Measurements from ENCODE around the gene SPATA3.
"Not testable (repeated sequence)": the region's sequence is repeated elsewhere in the genome, so short reads cannot be mapped to it uniquely, and the experiment has no call there.

SPATA3 gene

DNA sequence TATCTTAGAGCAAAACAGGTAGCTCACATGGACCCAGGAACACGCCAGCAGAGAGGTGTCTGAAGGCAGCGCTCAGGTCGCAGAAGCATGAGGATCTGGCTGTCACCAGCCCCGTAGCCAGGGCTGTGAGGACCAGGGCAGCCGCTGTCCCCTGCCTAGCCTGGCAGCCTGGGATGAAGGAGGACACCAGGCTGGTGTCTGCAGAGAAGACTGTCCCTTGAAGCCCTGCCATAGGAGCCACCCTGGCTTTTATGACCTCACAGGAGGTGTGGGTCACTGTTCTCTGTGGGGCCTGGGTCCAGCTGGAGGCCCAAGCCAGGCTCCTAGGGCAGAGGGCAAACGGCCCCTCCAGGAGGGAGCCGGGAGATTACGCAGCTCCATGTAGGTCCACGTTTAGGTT is at the start of gene SPATA3:
TSS of gene SPATA3 (plus strand) at position 301 of the 400 bp plus-strand sequence. CDS start 113 bp downstream, outside the sequence.
- DNase-seq = no peak

DNA sequence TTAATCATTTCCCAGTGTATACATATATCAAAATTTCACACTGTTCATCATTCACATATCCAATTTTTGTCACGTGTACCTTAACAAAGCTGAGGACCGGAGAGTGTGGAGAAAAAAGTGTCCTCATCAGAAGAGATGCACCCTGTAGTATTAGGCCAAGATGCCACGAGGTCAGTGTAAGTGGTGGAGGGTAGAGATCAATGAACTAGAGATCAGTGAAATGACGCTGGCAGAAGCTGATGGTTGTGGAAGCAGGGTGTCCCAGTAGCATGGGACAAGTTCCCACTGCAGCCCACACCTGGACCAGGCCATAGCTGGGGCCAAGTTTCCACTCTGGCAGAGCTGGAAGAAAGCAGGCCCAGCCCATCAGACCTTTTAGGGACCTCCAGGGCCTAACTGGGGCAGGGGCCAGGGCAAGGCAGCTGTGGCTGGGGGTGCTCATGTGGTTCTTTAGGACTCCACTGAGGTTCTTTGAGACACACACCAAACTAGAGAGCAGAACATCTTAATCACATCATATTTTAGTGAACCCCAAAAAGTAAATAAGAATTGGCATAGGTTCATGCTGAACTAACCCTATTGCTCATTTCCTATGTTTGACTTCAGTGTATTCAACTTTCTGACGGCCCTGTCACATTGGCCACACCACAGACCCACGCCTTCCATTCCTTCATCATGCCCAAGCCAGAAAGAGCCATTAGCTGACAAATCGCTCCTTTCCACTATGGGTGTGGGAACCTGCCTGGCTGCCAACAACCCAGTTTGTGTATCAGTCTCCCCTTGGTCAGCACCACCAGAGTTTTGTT is 49.3 kb upstream of the SPATA3 start:
- DNase-seq = no peak

DNA sequence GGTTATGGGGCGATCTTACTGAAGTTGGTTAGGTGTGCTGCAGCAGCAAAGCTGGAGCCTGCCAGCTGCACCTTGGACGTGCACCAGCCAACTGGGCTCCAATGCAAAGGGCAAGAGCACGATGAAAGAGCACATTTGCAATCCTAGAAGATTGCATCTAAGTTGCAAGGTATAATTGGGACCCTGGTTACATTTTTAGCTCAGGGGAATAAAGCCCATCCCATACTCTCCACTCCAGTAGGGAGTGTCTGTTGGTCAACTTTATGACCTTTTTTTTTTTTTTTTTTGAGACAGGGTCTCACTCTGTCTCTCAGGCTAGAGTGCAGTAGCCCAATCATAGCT is 48.7 kb upstream of the SPATA3 start:
- DNase-seq = no peak

- no peak for DNase-seq
Observed at GRCh38 chr2:230947908-230948365, 48.0 kb upstream of the SPATA3 start.

DNA sequence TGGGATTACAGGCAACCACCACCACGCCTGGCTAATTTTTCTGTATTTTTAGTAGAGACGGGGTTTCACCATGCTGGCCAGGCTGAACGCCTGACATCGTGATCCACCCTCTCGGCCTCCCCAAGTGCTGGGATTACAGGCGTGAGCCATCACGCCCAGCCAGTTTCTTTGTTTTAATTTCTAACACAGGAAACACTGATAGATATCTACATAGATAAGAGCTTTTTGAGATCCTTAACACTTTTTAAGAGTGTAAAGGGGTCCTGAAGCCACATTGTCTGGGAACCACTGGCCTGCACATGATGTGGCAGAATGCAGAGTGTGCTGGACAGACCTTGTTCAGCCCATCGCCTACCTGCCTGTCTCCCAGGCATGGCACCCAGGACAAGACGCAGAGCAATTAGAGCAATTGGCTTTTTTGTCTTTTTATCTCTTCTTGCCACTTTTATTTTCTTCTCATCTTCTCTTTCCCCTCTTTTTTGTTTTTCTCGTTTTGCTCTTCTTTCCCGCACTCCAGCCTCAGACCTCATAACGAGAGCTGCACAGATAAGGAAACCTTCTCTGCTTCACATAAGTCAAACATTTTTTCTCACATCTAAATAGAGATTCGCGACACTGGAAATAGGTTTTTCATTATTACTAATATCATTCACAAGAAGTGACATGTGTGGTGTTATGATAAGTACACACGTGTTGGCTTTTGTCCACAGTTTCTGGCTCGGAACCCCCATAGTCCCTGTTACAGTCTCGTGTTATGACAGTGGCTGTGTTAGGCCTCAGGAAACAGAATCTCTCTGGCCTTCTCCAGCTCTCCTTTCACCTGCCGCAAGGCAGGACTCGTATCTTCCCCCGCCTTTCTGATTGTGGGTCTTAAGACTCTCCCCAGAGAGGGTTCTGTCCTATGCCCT is 45.7 kb upstream of the SPATA3 start:
- no peak for DNase-seq

DNA sequence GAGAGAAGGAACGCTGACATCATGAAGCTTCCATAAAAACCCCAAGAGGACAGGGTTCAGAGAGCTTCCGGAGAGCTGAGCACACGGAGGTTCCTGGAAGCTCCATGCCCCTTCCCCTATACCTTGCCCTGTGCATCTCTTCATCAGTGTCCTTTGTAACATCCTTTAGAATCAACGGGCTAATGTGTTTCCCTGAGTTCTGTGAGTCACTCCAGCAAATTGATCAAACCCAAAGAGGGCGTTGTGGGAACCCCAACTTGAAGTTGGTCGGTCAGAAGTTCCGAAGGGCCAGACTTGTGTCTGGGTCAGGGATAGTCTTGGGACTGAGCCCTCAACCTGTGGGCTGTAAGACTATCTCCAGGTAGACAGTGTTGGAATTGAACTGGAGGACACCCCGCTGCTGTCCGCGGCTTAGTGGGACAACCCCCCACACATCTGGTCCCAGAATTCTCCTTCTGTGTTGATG is 45.0 kb upstream of the SPATA3 start:
- DNase-seq = no peak

DNA sequence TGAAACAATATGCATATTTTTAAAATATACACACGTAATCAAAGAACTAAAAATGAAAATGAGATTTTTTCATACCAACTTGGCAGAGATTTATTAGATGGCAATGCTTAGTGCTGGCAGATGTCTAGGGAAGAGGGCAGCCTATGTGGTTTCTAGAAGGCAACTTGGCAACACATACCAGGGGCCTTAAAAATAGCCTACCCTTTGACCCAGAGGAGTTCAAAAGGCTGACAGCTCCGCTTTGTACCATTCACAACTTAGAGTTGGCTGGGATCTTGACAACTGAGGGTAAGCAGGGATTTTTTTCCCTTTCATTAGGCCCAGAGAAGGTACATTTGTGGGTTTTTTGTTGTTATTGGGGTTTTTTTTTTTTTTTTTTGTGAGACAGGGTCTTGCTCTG is 44.5 kb upstream of the SPATA3 start:
- no peak for DNase-seq

DNA sequence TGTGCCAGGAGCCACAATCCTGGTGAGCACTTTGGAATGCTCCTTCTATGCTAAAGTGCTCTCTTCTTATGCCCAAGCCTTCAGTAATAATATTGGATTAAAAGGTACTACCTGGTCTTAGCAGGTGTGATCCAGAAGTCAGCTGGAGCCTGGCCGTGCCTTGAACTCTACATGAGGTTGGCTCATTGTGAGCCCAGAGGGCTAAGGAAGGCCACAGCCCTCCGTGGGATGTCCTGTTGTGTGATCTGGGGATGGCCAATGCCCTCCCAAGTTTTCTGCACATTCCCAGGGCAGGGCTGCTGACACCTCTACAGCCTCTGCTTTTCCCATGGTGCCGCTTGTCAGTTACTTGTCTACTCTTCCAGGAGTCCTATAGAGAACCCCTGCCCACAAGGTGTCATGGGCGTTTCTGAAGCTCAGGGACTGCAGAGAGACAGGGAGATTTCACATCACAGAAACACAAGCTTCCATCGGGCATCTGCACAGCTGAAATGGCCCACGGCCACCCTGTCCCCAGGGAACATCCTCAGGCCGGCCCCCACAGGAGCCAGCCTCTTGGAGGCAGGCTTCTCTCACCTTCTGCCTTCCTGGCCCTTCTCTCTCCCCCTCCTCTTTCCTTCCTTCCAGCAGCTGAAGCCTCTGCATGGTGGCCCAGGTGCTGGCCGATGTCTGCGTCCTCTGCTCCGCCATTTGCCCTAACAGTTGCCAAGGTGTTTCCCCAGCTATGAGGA is 43.5 kb upstream of the SPATA3 start:
- DNase-seq = no peak

GRCh38 chr2:230953845-230954244 is 42.1 kb upstream of the SPATA3 start:
- DNase-seq = no peak

- no peak for DNase-seq
Observed at GRCh38 chr2:230954746-230955145, 41.2 kb upstream of the SPATA3 start.

DNA sequence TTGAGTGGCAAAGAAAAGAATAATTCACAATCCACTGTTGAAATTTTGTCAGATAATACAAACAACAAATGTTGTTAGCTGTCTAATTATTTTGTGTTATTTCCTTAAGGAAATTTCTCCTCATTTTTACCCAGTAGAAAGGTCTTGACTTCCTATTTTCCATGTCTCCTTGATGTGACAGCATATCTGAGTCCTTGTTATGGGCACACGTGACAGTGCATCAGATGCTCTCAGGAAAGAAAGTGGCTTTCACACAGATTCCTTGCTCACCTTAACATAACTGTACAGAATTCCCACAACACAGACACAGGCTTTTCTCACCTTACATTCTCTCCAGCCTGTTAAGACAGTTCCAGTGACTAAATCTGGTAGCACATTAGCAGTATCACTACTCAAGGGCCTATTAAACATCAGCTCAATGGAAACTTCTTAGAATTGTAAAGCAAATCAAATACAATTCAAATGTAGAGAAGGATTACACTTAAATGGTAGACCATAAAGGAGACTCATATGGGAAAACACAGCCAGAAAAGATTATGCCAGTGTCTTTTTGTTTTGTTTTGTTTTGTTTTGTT is 40.7 kb upstream of the SPATA3 start:
- DNase-seq = no peak

- DNase-seq = peak; percentile 67
Observed at GRCh38 chr2:230956827-230957755, 38.8 kb upstream of the SPATA3 start.

DNA sequence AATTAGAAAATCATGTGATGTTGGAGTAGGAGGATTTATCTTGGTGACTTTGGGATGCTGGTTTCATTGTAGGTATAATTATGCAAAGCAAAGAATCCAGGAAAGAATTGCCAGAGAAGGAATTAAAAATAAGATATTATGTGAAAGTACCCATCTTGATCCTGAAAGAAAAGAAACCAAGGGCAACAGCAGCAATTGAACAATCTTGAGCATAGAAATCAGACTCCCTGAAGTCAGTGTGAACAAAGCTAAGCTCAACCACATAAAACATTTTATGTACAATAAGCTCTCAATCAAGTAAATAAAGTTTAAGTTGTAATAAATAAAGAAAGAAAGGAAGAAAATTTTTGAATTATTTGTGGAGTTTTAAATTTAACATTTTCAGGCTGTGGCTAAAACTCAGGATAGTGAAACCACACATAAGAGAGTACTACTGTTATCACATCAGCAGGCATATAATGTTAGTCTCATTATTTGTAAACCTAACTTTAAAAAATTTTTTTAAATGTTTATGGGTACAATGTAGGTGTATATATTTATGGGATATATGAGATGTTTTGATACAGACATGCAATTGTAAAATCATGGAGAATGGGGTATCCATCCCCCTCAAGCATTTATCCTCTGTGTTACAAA is 38.0 kb upstream of the SPATA3 start:
- DNase-seq = peak; percentile 67

- no peak for DNase-seq
Observed at GRCh38 chr2:230958820-230959756, 36.8 kb upstream of the SPATA3 start.

- DNase-seq = no peak
Observed at GRCh38 chr2:230960026-230960425, 35.9 kb upstream of the SPATA3 start.

DNA sequence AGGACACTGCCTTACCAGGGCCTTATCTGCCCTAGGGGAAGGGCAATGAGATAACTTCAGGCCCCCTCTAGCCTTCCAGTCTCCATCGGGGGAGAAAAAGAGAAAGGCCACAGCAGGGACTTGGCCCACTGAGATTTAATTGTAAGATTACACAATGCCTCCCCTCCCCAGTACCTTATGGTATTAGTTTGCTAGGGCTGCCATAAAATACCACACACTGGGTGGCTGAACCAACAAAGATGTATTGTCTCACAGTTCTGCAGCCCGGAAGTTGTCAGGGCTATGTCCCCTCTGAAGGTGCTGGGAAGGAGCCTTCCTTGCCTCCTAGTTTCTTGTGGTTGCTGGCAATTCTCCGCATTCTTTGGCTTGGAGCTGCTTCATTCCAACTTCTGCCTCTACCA is 34.8 kb upstream of the SPATA3 start:
- no peak for DNase-seq

DNA sequence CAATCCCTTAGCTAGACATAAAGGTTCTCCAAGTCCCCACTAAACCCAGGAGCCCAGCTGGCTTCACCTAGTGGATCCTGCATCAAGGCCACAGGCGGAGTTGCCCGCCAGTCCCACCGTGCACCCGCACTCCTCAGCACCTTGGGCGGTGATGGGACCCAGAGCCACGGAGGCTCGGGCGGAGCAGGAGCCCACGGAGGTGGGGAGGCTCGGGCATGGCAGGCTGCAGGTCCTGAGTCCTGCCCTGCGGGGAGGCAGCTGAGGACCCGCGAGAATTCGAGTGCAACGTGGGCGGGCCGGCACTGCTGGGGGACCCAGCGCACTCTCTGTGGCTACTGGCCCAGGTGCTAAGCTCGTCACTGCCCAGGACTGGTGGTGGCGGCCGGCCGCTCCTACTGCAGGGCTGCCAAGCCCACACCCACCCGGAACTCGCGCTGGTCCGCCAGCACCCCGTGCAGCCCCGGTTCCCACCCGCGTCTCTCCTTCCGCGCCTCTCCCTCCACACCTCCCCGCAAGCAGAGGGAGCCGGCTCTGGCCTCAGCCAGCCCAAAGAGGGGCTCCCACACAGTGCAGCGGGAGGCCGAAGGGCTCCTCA is 31.7 kb upstream of the SPATA3 start:
- DNase-seq = no peak

GRCh38 chr2:230967113-230967512 is 28.8 kb upstream of the SPATA3 start:
- no peak for DNase-seq

- not testable (repeated sequence) for DNase-seq
Observed at GRCh38 chr2:230968314-230968713, 27.6 kb upstream of the SPATA3 start.
